ENCODE results near the gene ASRGL1.

DNA sequence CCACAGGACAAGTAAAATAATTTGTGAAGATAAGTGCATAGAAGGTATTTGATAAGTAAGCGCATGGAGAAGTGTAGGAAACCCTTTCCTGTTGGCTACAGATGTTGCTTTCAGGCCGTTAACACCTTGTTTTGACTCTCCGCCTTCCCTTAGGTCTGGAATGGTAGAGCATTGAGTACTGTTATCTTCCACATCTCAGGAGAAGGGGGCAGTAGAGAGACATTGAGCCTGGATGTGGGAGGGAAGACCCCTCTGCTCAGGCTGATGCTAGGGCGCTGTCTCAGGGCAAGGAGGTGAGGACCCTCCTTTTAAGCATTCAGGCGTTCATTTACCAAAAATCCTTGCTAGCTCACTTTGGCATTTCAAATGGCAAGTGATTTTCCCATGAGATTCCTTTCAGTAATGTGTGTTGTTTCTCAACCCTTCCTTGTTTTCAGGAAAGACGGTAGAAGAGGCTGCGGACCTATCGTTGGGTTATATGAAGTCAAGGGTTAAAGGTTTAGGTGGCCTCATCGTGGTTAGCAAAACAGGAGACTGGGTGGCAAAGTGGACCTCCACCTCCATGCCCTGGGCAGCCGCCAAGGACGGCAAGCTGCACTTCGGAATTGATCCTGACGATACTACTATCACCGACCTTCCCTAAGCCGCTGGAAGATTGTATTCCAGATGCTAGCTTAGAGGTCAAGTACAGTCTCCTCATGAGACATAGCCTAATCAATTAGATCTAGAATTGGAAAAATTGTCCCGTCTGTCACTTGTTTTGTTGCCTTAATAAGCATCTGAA, 54.6 kb downstream of the ASRGL1 start:
- TF ChIP-seq, protein P1, sequence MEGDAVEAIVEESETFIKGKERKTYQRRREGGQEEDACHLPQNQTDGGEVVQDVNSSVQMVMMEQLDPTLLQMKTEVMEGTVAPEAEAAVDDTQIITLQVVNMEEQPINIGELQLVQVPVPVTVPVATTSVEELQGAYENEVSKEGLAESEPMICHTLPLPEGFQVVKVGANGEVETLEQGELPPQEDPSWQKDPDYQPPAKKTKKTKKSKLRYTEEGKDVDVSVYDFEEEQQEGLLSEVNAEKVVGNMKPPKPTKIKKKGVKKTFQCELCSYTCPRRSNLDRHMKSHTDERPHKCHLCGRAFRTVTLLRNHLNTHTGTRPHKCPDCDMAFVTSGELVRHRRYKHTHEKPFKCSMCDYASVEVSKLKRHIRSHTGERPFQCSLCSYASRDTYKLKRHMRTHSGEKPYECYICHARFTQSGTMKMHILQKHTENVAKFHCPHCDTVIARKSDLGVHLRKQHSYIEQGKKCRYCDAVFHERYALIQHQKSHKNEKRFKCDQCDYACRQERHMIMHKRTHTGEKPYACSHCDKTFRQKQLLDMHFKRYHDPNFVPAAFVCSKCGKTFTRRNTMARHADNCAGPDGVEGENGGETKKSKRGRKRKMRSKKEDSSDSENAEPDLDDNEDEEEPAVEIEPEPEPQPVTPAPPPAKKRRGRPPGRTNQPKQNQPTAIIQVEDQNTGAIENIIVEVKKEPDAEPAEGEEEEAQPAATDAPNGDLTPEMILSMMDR (IDR thresholded peaks at IDR 0.05; ENCODE audit: low read depth, low read length, missing input control): no peak
- no peak for TF ChIP-seq NR2F2 (IDR thresholded peaks at IDR 0.05)
- TF ChIP-seq FOXA1 (IDR thresholded peaks at IDR 0.05): no peak
- TF ChIP-seq, protein P2, sequence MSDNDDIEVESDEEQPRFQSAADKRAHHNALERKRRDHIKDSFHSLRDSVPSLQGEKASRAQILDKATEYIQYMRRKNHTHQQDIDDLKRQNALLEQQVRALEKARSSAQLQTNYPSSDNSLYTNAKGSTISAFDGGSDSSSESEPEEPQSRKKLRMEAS (IDR thresholded peaks at IDR 0.05): no peak
- no peak for TF ChIP-seq RXRA (IDR thresholded peaks at IDR 0.05)
- no peak for TF ChIP-seq TAF1 (conservative IDR thresholded peaks at IDR 0.05)
- TF ChIP-seq, protein P3, sequence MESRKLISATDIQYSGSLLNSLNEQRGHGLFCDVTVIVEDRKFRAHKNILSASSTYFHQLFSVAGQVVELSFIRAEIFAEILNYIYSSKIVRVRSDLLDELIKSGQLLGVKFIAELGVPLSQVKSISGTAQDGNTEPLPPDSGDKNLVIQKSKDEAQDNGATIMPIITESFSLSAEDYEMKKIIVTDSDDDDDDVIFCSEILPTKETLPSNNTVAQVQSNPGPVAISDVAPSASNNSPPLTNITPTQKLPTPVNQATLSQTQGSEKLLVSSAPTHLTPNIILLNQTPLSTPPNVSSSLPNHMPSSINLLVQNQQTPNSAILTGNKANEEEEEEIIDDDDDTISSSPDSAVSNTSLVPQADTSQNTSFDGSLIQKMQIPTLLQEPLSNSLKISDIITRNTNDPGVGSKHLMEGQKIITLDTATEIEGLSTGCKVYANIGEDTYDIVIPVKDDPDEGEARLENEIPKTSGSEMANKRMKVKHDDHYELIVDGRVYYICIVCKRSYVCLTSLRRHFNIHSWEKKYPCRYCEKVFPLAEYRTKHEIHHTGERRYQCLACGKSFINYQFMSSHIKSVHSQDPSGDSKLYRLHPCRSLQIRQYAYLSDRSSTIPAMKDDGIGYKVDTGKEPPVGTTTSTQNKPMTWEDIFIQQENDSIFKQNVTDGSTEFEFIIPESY (IDR thresholded peaks at IDR 0.05): no peak
- TF ChIP-seq GABPA (IDR thresholded peaks at IDR 0.05 in 1 of 2, conservative IDR thresholded peaks at IDR 0.05 in 1 of 2): no peak
